A673 (cell line): ENCODE data around the gene WNT8B.

Experiments
- CTCF ChIP-seq: fragments of 300-800, 200-600 bp; sonication (generic); conservative IDR thresholded peaks from 2 replicates; pipeline ENCODE4 v1.5.1; 2017; ENCODE audit warnings: low read depth, mild to moderate bottlenecking, antibody characterized with exemption, low read length, moderate library complexity, mixed read lengths
- EZH2 ChIP-seq: fragments of 200-600 bp; sonication (generic); IDR thresholded peaks from 2 replicates; pipeline ENCODE4 v1.6.1; 2017; ENCODE audit warnings: borderline replicate concordance, low read depth, mild to moderate bottlenecking, mixed read lengths, antibody characterized with exemption, low read length; ENCODE audit not compliant: poor library complexity, severe bottlenecking

- TF ChIP-seq CTCF (no peak), EZH2 (no peak)
These were observed 20.0 kb downstream of the WNT8B start for GRCh38 chr10:100482834-100483185.
